ENCODE results near the gene MAP4K2. TPM values are rescaled to one million over a fixed set of nuclear protein-coding genes. Genes with fewer than 3 reads are reported as not detected.
A peak's percentile ranks its signal among the peaks of the same experiment; 100 is the strongest.

The MAP4K2 gene
- total RNA-seq, 2 experiments from 2014 or later = 69.5 to 73.9 TPM

DNA sequence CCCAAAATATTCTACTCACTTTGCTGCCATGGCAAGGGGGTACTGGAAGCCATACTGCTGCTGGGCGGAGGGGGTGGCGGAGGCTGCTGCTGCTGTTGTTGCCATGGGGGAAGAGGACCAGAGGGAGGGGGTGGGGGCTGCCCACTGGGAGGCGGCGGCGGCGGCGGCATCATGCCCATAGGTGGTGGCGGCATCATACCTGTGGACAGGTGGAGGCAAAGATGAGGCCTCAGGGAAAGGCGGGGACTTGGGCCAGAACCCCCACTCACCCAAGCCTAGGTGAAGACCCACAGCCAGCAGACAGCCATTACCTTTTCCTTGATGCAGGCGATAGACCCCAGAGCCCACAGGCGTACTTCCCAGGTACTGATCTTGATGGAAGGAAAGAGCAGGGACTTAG lies 36.1 kb downstream of the MAP4K2 start:
- H3K4me3 Mint-ChIP-seq = no peak overlapping the region
- intact Hi-C loops (cut with micrococcal nuclease) = no loop called here
- peaks cover 95% of the 10 kb centered on the region for H3K4me1 Mint-ChIP-seq (ENCODE audit: low read depth)
- peaks cover 82% of the 10 kb centered on the region for H3K36me3 Mint-ChIP-seq (ENCODE audit: low read depth)
- CTCF ChIA-PET = interaction anchor here (0.6 to 2.6 kb wide), 4 partner anchors 9 to 78 kb away, joined by 4 to 8 read pairs (median 5); partner anchors contain the start of gene RASGRP2
- H3K27me3 Mint-ChIP-seq (ENCODE audit: low read depth) = no peaks in the 10 kb centered on the region
- no peaks in the 10 kb centered on the region for H3K9me3 Mint-ChIP-seq
- DNase-seq = no peak
- no peak overlapping the region for H3K27ac Mint-ChIP-seq

DNA sequence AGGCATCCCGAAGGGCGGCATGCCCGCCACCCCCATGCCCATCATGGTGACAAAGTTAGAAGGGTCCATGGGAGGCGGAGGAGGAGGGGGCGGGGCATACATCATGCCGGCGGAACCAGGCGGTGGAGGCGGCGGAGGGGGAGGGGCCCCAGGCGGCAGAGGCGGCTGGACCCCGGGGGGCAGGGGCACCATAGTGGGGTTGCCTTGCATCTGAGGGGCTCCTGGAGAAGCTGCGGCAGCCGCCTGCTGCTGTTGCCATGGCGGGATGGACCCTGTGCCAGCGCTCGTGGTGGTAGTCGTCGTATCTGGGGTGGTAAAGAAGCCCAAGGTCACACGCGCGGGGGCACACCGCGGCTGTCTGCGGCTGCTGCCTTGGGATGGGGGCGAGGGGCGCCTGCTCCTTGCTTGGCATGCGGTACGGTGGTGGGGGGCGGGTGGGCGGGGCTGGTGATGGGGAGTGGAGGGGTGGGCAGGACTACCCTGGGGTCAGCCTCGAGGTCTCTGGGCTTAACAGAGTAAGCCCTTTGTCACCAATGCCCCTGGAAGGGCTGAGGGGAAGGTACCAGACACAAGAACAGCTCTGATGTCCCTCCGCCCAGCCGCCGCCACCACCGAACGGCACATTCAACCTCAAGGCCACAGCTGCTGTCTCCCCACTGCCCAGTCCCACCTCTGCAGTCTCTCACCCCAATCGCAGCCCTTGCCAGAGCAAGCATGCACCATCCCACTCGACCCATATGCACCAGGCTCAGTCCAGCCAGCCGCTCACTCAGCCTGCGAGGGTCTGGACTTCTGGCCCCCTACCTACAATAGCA lies 37.0 kb downstream of the MAP4K2 start:
- Mint-ChIP-seq H3K27ac (peak overlapping the region; percentile 71), H3K4me1 (ENCODE audit: low read depth) (peaks cover 94% of the 10 kb centered on the region), H3K9me3 (no peaks in the 10 kb centered on the region), H3K4me3 (no peak overlapping the region), H3K36me3 (ENCODE audit: low read depth) (peaks cover 74% of the 10 kb centered on the region), H3K27me3 (ENCODE audit: low read depth) (no peaks in the 10 kb centered on the region)
- CTCF ChIA-PET = interaction anchor here (0.6 to 2.6 kb wide), 3 partner anchors 10 to 77 kb away, joined by 4 to 6 read pairs (median 4); partner anchors contain the start of gene RASGRP2
- intact Hi-C loops (cut with micrococcal nuclease) = loop anchor here (2.0 kb wide), 1 partner anchor 13 kb away; the partner anchor contains the start of gene SF1
- DNase-seq = no peak

DNA sequence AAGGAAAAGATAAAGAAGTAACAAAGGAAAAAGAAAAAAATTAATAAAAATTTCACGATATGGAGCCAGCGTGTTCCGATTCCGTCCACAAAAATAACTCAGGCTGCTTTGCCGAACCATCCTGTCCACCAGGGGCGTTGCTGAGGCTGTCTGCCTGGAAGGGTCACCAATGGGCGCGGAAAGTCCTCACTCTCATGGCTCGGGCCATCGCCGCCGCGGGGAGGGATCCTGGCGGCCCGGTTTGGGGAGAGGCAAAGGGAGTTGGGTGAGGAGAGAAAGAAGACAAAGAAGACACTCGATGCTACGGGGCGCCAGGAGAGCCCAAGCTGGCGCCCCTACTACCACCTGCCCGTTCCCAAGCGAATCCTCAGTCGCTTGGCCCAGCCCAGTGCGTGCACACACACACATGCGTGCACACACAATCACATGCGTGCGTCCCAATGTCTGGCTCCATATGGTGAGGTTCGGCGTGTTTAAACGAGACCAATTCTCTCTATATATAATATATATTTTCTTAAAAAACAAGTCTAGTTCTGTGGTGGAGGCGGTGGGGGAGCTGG lies 37.6 kb downstream of the MAP4K2 start:
- intact Hi-C loops (cut with micrococcal nuclease) = loop anchor here (2.0 kb wide), 1 partner anchor 13 kb away; the partner anchor contains the start of gene SF1
- Mint-ChIP-seq H3K36me3 (ENCODE audit: low read depth) (peaks cover 68% of the 10 kb centered on the region), H3K27me3 (ENCODE audit: low read depth) (no peaks in the 10 kb centered on the region), H3K9me3 (no peaks in the 10 kb centered on the region), H3K4me1 (ENCODE audit: low read depth) (peaks cover 92% of the 10 kb centered on the region), H3K27ac (peak overlapping the region; percentile 83), H3K4me3 (no peak overlapping the region)
- CTCF ChIA-PET = interaction anchor here (1.1 to 2.6 kb wide), 4 partner anchors 10 to 77 kb away, joined by 3 to 6 read pairs (median 4); no protein-coding TSS in a partner anchor
- DNase-seq = no peak

DNA sequence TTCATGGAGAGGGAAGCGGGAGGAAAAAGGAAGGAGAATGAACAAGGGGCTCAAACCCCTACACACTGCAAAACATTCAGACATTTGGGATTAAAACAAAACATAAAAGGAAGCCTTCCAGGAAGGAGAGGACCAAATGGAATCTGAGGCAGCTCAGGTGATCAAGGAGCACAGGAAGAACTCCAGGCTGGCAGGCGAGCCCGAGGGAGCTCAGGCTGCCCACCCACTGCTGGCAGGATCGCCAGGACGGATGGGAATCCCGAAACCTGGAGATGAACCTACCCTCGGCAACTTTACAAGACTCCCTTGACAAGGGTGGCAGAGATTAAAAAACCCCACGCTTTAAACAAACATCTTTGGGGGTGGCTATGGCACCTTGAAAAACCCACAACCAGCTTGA lies 38.3 kb downstream of the MAP4K2 start:
- CTCF ChIA-PET = interaction anchor here (1.1 to 2.6 kb wide), 4 partner anchors 11 to 22 kb away, joined by 3 to 6 read pairs (median 4); no protein-coding TSS in a partner anchor
- no peaks in the 10 kb centered on the region for H3K27me3 Mint-ChIP-seq (ENCODE audit: low read depth)

DNA sequence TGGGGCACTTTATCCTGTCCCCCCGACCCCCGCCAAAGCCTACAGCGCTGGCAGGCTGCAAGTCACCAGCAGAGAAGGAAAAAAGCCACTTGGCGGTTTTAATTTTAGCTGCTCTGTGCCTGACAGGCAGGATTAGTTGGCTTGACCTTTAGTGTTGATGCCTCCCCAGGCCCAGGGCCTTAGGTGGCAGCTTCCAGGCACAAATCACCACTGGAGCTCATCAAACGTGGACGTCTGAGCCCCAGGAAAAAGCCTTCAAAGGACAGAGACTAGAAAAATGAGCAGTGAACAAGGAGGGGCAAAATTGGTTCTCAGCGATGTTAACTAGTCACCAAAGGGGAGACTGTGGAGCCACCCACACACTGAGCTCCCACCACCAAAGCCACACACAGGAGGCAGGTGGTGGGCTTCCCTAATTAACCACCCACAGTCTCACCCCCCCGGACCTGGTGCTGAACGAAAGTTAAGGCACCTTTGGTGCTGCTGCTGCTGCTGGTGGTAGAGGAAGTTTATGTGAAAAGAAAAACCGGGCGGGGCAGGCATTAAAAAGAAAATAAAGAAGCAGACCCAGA lies 38.9 kb downstream of the MAP4K2 start:
- DNase-seq = peak; percentile 52
- Mint-ChIP-seq H3K36me3 (ENCODE audit: low read depth) (peaks cover 58% of the 10 kb centered on the region), H3K27me3 (ENCODE audit: low read depth) (no peaks in the 10 kb centered on the region), H3K4me3 (no peak overlapping the region), H3K27ac (peak overlapping the region; percentile 83), H3K9me3 (no peaks in the 10 kb centered on the region), H3K4me1 (ENCODE audit: low read depth) (peaks cover 88% of the 10 kb centered on the region)
- intact Hi-C loops (cut with micrococcal nuclease) = loop anchor here (1.0 to 2.0 kb wide), 3 partner anchors 8 to 21 kb away; partner anchors contain the start of gene SF1
- CTCF ChIA-PET = interaction anchor here (1.1 to 2.6 kb wide), 5 partner anchors 8 to 23 kb away, joined by 3 to 7 read pairs (median 5); no protein-coding TSS in a partner anchor

More for the DNA sequence above, 38.3 kb downstream of the MAP4K2 start:
- peaks cover 89% of the 10 kb centered on the region for H3K4me1 Mint-ChIP-seq (ENCODE audit: low read depth)
- H3K4me3 Mint-ChIP-seq = no peak overlapping the region
- H3K36me3 Mint-ChIP-seq (ENCODE audit: low read depth) = peaks cover 64% of the 10 kb centered on the region
- no peak for DNase-seq
- intact Hi-C loops (cut with micrococcal nuclease) = loop anchor here (1.0 to 2.0 kb wide), 3 partner anchors 8 to 21 kb away; partner anchors contain the start of gene SF1
- no peaks in the 10 kb centered on the region for H3K9me3 Mint-ChIP-seq
- peak overlapping the region; percentile 83 for H3K27ac Mint-ChIP-seq

DNA sequence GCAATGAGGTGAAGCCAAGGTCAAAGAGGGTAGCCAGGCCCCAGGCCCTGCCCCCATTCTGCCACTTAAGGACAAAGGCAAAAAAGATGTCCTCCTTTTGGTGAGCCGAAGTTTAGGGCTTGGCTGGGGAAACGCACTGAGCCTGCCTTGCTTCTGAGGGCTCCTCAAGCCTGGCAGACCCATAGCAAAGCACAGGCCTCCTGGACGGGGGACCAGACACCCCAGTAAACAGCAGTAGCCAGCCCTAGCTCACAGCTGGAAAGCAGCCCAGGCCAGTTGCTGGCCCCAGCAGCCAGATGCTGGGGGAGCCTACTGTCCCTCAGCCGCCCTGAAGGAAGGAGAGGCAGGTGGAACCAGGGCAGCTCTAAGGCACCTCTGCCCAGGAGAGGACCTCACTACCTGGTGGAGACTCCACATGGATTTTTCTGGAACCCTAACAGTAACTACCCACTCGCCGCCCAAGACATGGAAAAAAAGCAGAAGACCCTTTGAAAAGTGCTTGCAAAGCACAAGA lies 39.4 kb downstream of the MAP4K2 start:
- peak overlapping the region; percentile 83 for H3K27ac Mint-ChIP-seq
- no peak for DNase-seq
- H3K27me3 Mint-ChIP-seq (ENCODE audit: low read depth) = no peaks in the 10 kb centered on the region
- intact Hi-C loops (cut with micrococcal nuclease) = loop anchor here (1.0 to 2.0 kb wide), 3 partner anchors 9 to 20 kb away; partner anchors contain the start of gene SF1
- peaks cover 55% of the 10 kb centered on the region for H3K36me3 Mint-ChIP-seq (ENCODE audit: low read depth)
- peaks cover 82% of the 10 kb centered on the region for H3K4me1 Mint-ChIP-seq (ENCODE audit: low read depth)
- CTCF ChIA-PET = interaction anchor here (0.9 to 2.2 kb wide), 6 partner anchors 9 to 23 kb away, joined by 3 to 7 read pairs (median 5); partner anchors contain the start of gene RASGRP2
- no peak overlapping the region for H3K4me3 Mint-ChIP-seq
- no peaks in the 10 kb centered on the region for H3K9me3 Mint-ChIP-seq

DNA sequence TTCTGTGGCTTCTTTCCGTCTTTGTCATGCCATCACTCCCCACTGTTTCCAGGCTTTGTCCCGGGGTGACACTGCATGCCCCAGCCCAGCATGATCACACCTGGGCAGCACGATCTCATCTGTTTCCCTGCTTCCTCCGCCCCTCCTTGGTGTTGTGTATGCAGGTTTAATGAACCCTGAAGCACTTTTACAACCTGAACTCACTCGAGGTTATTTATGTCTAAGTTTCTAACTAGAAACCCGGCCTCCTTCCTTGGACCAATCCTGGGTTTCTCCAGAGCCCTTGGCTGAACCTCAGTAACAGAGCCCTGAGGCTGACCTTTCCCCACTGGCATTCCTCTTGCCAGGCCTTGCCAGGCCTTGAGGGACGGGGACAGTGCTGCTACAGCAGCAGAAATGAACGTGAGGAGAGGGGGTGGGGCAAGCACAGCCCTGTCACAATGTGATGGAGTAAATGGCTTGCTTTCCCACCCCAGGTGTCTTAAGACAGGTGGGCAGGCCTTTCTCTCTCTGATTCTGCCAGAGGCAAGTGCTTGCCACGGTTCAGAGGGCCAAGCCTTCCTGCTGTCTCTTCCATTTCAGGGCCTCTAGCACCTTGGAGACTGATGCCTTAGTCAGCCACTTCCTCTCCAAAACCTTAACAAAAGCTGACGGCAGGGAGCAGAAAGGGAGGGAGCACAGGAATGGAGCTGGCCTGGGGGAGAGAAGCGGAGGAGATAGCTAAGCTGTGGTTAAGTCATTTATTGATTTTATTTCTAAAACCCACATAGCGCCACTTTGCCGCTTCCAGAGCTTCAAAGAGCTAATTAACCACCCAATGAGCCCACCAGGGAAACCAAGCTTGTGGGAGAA lies 40.1 kb downstream of the MAP4K2 start:
- Mint-ChIP-seq H3K4me3 (no peak overlapping the region), H3K27me3 (ENCODE audit: low read depth) (no peaks in the 10 kb centered on the region), H3K36me3 (ENCODE audit: low read depth) (peaks cover 50% of the 10 kb centered on the region), H3K9me3 (no peaks in the 10 kb centered on the region), H3K4me1 (ENCODE audit: low read depth) (peaks cover 75% of the 10 kb centered on the region), H3K27ac (peak overlapping the region; percentile 83)
- CTCF ChIA-PET = interaction anchor here (0.9 to 2.2 kb wide), 6 partner anchors 9 to 74 kb away, joined by 3 to 13 read pairs (median 6); partner anchors contain the start of gene RASGRP2
- intact Hi-C loops (cut with micrococcal nuclease) = no loop called here
- DNase-seq = peak; percentile 60

DNA sequence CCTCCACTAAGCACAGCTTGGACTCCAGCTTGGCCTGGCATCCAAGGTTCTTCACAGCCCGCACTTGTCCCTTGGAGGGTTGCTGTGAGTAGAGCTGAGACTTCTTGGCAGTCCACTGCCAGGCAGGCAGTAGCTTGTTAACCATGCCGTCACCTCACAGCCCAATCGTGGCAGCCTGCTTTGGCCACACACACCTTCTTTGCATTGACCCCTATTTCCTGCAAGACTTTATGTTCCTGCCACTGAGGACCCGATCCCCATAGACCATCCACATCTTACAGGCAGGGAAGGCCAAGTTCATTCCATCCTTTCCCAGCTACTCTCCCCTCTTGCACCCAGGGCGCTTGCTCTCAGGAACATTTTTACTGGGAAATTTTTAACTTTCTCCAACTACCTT lies 40.7 kb downstream of the MAP4K2 start:
- H3K4me3 Mint-ChIP-seq = no peak overlapping the region
- H3K4me1 Mint-ChIP-seq (ENCODE audit: low read depth) = peaks cover 69% of the 10 kb centered on the region
- peak overlapping the region; percentile 83 for H3K27ac Mint-ChIP-seq
- no peak for DNase-seq
- H3K36me3 Mint-ChIP-seq (ENCODE audit: low read depth) = peaks cover 43% of the 10 kb centered on the region
- H3K9me3 Mint-ChIP-seq = no peaks in the 10 kb centered on the region
- CTCF ChIA-PET = interaction anchor here (1.8 to 2.2 kb wide), 3 partner anchors 10 to 73 kb away, joined by 6 to 13 read pairs (median 7); no protein-coding TSS in a partner anchor
- intact Hi-C loops (cut with micrococcal nuclease) = no loop called here
- no peaks in the 10 kb centered on the region for H3K27me3 Mint-ChIP-seq (ENCODE audit: low read depth)

DNA sequence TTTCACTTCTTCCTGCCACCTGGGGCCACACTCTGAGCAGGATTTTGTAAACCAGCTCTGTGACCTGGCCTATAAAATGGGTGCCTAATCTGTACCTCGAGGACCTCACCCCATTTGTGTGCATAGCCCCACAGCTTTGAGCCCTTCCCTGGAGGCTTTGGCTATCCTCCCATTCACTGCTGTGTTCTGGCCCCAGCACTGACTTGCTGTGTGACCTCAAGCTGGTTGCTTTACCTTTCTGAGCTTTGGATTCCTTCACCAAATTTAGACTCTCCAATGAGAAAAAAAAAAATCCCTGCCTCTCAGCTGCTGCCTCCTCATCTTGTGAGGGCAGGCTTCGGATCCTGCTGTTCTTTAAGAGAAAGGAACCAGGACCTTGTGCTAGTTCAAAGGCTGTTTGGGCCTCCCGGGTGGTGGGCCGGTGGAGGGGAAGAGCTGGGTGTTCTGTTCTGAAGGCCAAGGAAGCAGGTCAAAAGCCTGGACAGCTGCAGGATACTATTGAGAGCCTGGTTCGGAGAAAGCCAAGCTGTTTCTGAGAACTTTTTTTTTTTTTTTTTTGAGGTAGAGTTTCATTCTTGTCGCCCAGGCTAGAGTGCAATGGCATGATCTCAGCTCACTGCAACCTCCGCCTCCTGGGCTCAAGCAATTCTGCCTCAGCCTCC lies 42.1 kb downstream of the MAP4K2 start:
- no peak for DNase-seq
- no peaks in the 10 kb centered on the region for H3K27me3 Mint-ChIP-seq (ENCODE audit: low read depth)
- no peak overlapping the region for H3K4me3 Mint-ChIP-seq
- H3K27ac Mint-ChIP-seq = peak overlapping the region; percentile 85
- no peaks in the 10 kb centered on the region for H3K9me3 Mint-ChIP-seq
- intact Hi-C loops (cut with micrococcal nuclease) = no loop called here
- H3K36me3 Mint-ChIP-seq (ENCODE audit: low read depth) = peaks cover 34% of the 10 kb centered on the region
- peaks cover 58% of the 10 kb centered on the region for H3K4me1 Mint-ChIP-seq (ENCODE audit: low read depth)
- CTCF ChIA-PET = interaction anchor here (0.6 to 2.2 kb wide), 5 partner anchors 8 to 72 kb away, joined by 5 to 13 read pairs (median 9); partner anchors contain the start of gene RASGRP2

DNA sequence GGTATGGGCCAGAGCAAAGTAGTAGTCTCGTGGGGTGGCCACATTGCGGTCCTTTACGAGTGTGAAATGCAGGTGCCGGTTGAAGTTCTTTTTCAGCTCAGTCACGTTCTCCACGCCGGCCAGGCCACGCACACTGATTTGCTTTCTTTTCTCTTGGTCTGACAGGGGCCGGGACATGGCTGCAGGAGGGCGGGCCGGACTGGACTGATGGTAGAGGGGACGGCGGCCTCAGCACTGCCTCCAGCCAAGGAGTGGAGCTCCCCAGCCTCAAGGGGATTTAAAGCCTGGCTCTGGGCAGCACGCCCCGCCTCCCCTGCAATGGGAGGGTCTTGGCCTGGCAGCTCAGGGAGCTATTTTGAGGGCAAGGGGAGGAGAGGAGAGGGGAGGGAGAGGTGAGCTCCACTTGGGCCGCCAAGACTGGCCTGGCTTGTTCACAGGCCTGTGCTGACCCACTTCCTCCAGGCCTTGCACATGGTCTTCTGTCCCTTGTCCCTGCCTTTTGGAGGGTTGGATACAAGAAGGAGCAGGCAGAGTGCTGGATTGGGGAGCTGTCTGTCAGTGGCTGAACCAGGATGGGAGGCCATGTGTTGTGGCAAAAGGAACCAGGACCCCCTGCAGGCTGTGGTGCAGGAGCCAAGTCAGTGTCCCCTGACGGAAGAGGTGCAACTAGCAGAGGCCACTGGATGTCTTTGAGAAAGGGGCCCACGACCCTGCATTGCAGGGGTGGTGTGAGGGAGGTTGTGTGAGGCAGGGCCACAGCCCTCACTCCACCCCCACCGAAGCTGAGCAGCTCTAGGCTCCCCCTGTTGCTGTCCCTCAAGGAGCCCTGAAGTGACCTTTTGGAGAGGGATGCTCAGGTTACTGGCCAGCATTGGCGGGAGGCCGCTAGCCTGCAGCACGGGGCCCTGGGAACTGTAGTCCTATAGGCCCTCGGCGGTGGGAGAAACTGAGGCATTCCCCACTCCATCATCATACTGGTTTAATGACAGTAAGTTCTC lies 43.0 kb downstream of the MAP4K2 start, which contains the start of gene PYGM:
Gene PYGM (minus strand): TSS at position 253 of the 998 bp plus-strand sequence. CDS start 76 bp downstream, at position 177.
- intact Hi-C loops (cut with micrococcal nuclease) = no loop called here
- no peak for DNase-seq
- Mint-ChIP-seq H3K9me3 (no peaks in the 10 kb centered on the region), H3K27me3 (ENCODE audit: low read depth) (no peaks in the 10 kb centered on the region), H3K27ac (peak within 1 kb of the TSS; percentile 85), H3K4me1 (ENCODE audit: low read depth) (peaks cover 50% of the 10 kb centered on the region), H3K4me3 (no peak within 1 kb of the TSS), H3K36me3 (ENCODE audit: low read depth) (peaks cover 27% of the 10 kb centered on the region)
- CTCF ChIA-PET = interaction anchor here (0.6 to 1.9 kb wide), 5 partner anchors 9 to 71 kb away, joined by 3 to 9 read pairs (median 6); partner anchors contain the start of gene RASGRP2
